Measurements from ENCODE around the gene CD164. TPM values are rescaled to one million over a fixed set of nuclear protein-coding genes. Genes with fewer than 3 reads are reported as not detected.

Gene CD164
- total and polyA plus RNA-seq, 2 of the 13 experiments (the other 11 are each of a cell fraction or from before 2014, with no cell fraction given) = 222 to 293 TPM

- no TSS peak for BruUV-seq (replicated peaks)
- Histone ChIP-seq H3K4me1 (ENCODE audit: insufficient read depth, low read length) (peaks cover 27% of the 10 kb centered on the region), H3K27ac (ENCODE audit: extremely low read length, insufficient read depth, low read length) (no peak overlapping the region), H3K4me2 (ENCODE audit: low read depth, low read length) (no peak overlapping the region), H3K9me3 (ENCODE audit: low read length) (no peaks in the 10 kb centered on the region), H3K36me3 (replicated peaks in 1 of 2; ENCODE audit: control insufficient read depth in 1 of 2, insufficient read depth in 2 of 2, low read length in 2 of 2) (no peaks in the 10 kb centered on the region), H3K4me3 (replicated peaks in 1 of 3; ENCODE audit: insufficient read depth in 1 of 3, low read depth in 2 of 3, low read length in 3 of 3) (no peak overlapping the region), H3K79me2 (ENCODE audit: insufficient read depth, low read length) (no peaks in the 10 kb centered on the region), H2AFZ (ENCODE audit: low read length) (no peak overlapping the region), H4K20me1 (ENCODE audit: insufficient read depth, low read length) (no peaks in the 10 kb centered on the region), H3K27me3 (ENCODE audit: control insufficient read depth in 1 of 2, insufficient read depth in 2 of 2, low read length in 2 of 2) (no peaks in the 10 kb centered on the region; a peak in 1 of 5 replicates), H3K9ac (ENCODE audit: insufficient read depth, low read depth, low read length) (no peak overlapping the region)
- TF ChIP-seq DNMT3B (CRISPR knock-in tag; conservative IDR thresholded peaks at IDR 0.05) = no peak
- TF ChIP-seq HNF4A (CRISPR knock-in tag; IDR thresholded peaks at IDR 0.05) = 0 out of 2 replicates have a peak, but pooled peaks have one; percentile 24
- TF ChIP-seq ZNF710 (CRISPR knock-in tag; IDR thresholded peaks at IDR 0.05; ENCODE audit: borderline replicate concordance) = no peak
- POLR2A ChIA-PET = interaction anchor here (1.2 kb wide), 1 partner anchor 11 kb away, joined by 3 read pairs; no protein-coding TSS in a partner anchor
- FAIRE-seq (no peak), DNase-seq (ENCODE audit: low spot score) (no peak), ATAC-seq (no peak)
- CTCF ChIA-PET (ENCODE audit: low intra/inter-chr PET ratio, low total read pairs) = no interaction called here
- in situ Hi-C loops (cut with HindIII; ENCODE audit: extremely low pct_ligation_motif_present, low pct_unique_long_range_greater_than_20kb) (no loop called here), intact Hi-C loops (cut with micrococcal nuclease; ENCODE audit: unreplicated experiment) (no loop called here)
- WGBS (ENCODE audit: low lambda C conversion rate) = 60% methylated on average over 3 of the region's 4 CpGs
These were observed 53.6 kb downstream of the CD164 start for GRCh38 chr6:109328629-109329028.

GRCh38 chr6:109327959-109328358, 54.3 kb downstream of the CD164 start:
- FAIRE-seq (no peak), ATAC-seq (no peak), DNase-seq (ENCODE audit: low spot score) (no peak)
- WGBS (ENCODE audit: low lambda C conversion rate) = 94% methylated on average over 1 of the region's 1 CpG
- Histone ChIP-seq H3K27me3 (ENCODE audit: control insufficient read depth in 1 of 2, insufficient read depth in 2 of 2, low read length in 2 of 2) (no peaks in the 10 kb centered on the region; a peak in 1 of 5 replicates), H3K4me1 (ENCODE audit: insufficient read depth, low read length) (peaks cover 25% of the 10 kb centered on the region), H3K9ac (ENCODE audit: insufficient read depth, low read depth, low read length) (no peak overlapping the region), H3K4me3 (replicated peaks in 1 of 3; ENCODE audit: insufficient read depth in 1 of 3, low read depth in 2 of 3, low read length in 3 of 3) (no peak overlapping the region), H3K9me3 (ENCODE audit: low read length) (no peaks in the 10 kb centered on the region), H3K4me2 (ENCODE audit: low read depth, low read length) (no peak overlapping the region), H4K20me1 (ENCODE audit: insufficient read depth, low read length) (no peaks in the 10 kb centered on the region), H2AFZ (ENCODE audit: low read length) (no peak overlapping the region), H3K36me3 (replicated peaks in 1 of 2; ENCODE audit: control insufficient read depth in 1 of 2, insufficient read depth in 2 of 2, low read length in 2 of 2) (no peaks in the 10 kb centered on the region), H3K27ac (ENCODE audit: extremely low read length, insufficient read depth, low read length) (no peak overlapping the region), H3K79me2 (ENCODE audit: insufficient read depth, low read length) (no peaks in the 10 kb centered on the region)
- TF ChIP-seq TEAD2 (CRISPR knock-in tag; IDR thresholded peaks at IDR 0.05) (no peak), ZNF101 (CRISPR knock-in tag; IDR thresholded peaks at IDR 0.05; ENCODE audit: borderline replicate concordance, low read depth) (no peak), ZMYM3 (CRISPR knock-in tag; IDR thresholded peaks at IDR 0.05) (0 out of 2 replicates have a peak, but pooled peaks have one; percentile 17), ZNF121 (CRISPR knock-in tag; IDR thresholded peaks at IDR 0.05) (peak; percentile 87)
- no TSS peak for BruUV-seq (replicated peaks)
- POLR2A ChIA-PET = interaction anchor here (1.2 kb wide), 1 partner anchor 10 kb away, joined by 3 read pairs; no protein-coding TSS in a partner anchor
- intact Hi-C loops (cut with micrococcal nuclease; ENCODE audit: unreplicated experiment) (no loop called here), in situ Hi-C loops (cut with HindIII; ENCODE audit: extremely low pct_ligation_motif_present, low pct_unique_long_range_greater_than_20kb) (no loop called here)
- CTCF ChIA-PET (ENCODE audit: low intra/inter-chr PET ratio, low total read pairs) = no interaction called here

Data from HepG2 (cell line).